ENCODE measurements around the gene FBXW5.

GRCh38 chr9:136937186-136938001 is 7.1 kb downstream of the FBXW5 start:
- TF ChIP-seq, protein P1, sequence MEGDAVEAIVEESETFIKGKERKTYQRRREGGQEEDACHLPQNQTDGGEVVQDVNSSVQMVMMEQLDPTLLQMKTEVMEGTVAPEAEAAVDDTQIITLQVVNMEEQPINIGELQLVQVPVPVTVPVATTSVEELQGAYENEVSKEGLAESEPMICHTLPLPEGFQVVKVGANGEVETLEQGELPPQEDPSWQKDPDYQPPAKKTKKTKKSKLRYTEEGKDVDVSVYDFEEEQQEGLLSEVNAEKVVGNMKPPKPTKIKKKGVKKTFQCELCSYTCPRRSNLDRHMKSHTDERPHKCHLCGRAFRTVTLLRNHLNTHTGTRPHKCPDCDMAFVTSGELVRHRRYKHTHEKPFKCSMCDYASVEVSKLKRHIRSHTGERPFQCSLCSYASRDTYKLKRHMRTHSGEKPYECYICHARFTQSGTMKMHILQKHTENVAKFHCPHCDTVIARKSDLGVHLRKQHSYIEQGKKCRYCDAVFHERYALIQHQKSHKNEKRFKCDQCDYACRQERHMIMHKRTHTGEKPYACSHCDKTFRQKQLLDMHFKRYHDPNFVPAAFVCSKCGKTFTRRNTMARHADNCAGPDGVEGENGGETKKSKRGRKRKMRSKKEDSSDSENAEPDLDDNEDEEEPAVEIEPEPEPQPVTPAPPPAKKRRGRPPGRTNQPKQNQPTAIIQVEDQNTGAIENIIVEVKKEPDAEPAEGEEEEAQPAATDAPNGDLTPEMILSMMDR (IDR thresholded peaks at IDR 0.05; ENCODE audit: poor library complexity, severe bottlenecking): no peak
- TF ChIP-seq POLR2AphosphoS5 (IDR thresholded peaks at IDR 0.05): no peak
